Activated T-cell treated with anti-CD3 and anti-CD28 coated beads, Interleukin-2, amount 50 U/mL, for 24 hours (primary cell): ENCODE measurements around the gene PCDH12.
A peak's percentile ranks its signal among the peaks of the same experiment; 100 is the strongest.

Experiments used
- DNase-seq: peaks from one replicate; pipeline ENCODE4 v3.0.0-alpha.2; 2020
- H3K27ac Mint-ChIP-seq: 2 replicates; pipeline ENCODE4 v1.8.0; 2020; ENCODE audit warnings: mild to moderate bottlenecking, mixed read lengths
- H3K27me3 Mint-ChIP-seq: 2 replicates; pipeline ENCODE4 v1.8.0; 2020; ENCODE audit warnings: mixed read lengths
- H3K36me3 Mint-ChIP-seq: 2 replicates; pipeline ENCODE4 v1.8.0; 2020; ENCODE audit warnings: low read depth, mixed read lengths
- H3K4me1 Mint-ChIP-seq: 2 replicates; pipeline ENCODE4 v1.8.0; 2020; ENCODE audit warnings: low read depth, mixed read lengths
- H3K4me3 Mint-ChIP-seq: 2 replicates; pipeline ENCODE4 v1.8.0; 2020; ENCODE audit warnings: mild to moderate bottlenecking, moderate library complexity, mixed read lengths
- H3K9me3 Mint-ChIP-seq: 2 replicates; pipeline ENCODE4 v1.8.0; 2020; ENCODE audit warnings: mixed read lengths

Gene PCDH12

GRCh38 chr5:141976176-141976575 is 18.2 kb upstream of the PCDH12 start:
- Mint-ChIP-seq H3K27me3 (no peaks in the 10 kb centered on the region), H3K9me3 (no peaks in the 10 kb centered on the region), H3K4me1 (peaks cover 30% of the 10 kb centered on the region), H3K4me3 (no peak overlapping the region), H3K27ac (no peak overlapping the region), H3K36me3 (peaks cover 87% of the 10 kb centered on the region)
- no peak for DNase-seq

- Mint-ChIP-seq H3K9me3 (no peaks in the 10 kb centered on the region), H3K4me1 (peaks cover 45% of the 10 kb centered on the region), H3K27ac (peak overlapping the region; percentile 76), H3K27me3 (no peaks in the 10 kb centered on the region), H3K4me3 (no peak overlapping the region), H3K36me3 (peaks cover 82% of the 10 kb centered on the region)
- no peak for DNase-seq
Observed at GRCh38 chr5:141973871-141974595, 16.0 kb upstream of the PCDH12 start.

- Mint-ChIP-seq H3K27ac (peak overlapping the region; percentile 94), H3K27me3 (no peaks in the 10 kb centered on the region), H3K4me1 (peaks cover 47% of the 10 kb centered on the region), H3K36me3 (peaks cover 50% of the 10 kb centered on the region), H3K9me3 (no peaks in the 10 kb centered on the region), H3K4me3 (peak overlapping the region; percentile 91)
- no peak for DNase-seq
Observed at GRCh38 chr5:141969783-141970771, 12.1 kb upstream of the PCDH12 start.

- Mint-ChIP-seq H3K4me3 (peak within 1 kb of the TSS; percentile 91), H3K4me1 (peaks cover 36% of the 10 kb centered on the region), H3K9me3 (no peaks in the 10 kb centered on the region), H3K27me3 (no peaks in the 10 kb centered on the region), H3K27ac (peak within 1 kb of the TSS; percentile 94), H3K36me3 (peaks cover 39% of the 10 kb centered on the region)
- DNase-seq = peak; percentile 95
Observed at GRCh38 chr5:141968914-141969608, 11.1 kb upstream of the PCDH12 start, which contains the start of gene RNF14. TSS of gene RNF14 (plus strand) at chr5:141969105. CDS start at chr5:141973589, 4,484 bp downstream.

- no peak for DNase-seq
- Mint-ChIP-seq H3K4me1 (peaks cover 24% of the 10 kb centered on the region), H3K36me3 (peaks cover 19% of the 10 kb centered on the region), H3K4me3 (no peak overlapping the region), H3K9me3 (no peaks in the 10 kb centered on the region), H3K27ac (no peak overlapping the region), H3K27me3 (no peaks in the 10 kb centered on the region)
Observed at GRCh38 chr5:141966963-141967333, 8.9 kb upstream of the PCDH12 start.

- no peak for DNase-seq
- Mint-ChIP-seq H3K4me3 (no peak overlapping the region), H3K27ac (no peak overlapping the region), H3K4me1 (peaks cover 23% of the 10 kb centered on the region), H3K9me3 (no peaks in the 10 kb centered on the region), H3K36me3 (peaks cover 17% of the 10 kb centered on the region), H3K27me3 (no peaks in the 10 kb centered on the region)
Observed at GRCh38 chr5:141966275-141966962, 8.4 kb upstream of the PCDH12 start.

GRCh38 chr5:141965071-141965470 is 7.1 kb upstream of the PCDH12 start:
- Mint-ChIP-seq H3K9me3 (no peaks in the 10 kb centered on the region), H3K27ac (no peak overlapping the region), H3K36me3 (peaks cover 10% of the 10 kb centered on the region), H3K4me1 (peaks cover 28% of the 10 kb centered on the region), H3K27me3 (no peaks in the 10 kb centered on the region), H3K4me3 (no peak overlapping the region)
- no peak for DNase-seq

- Mint-ChIP-seq H3K36me3 (no peaks in the 10 kb centered on the region), H3K27ac (no peak overlapping the region), H3K27me3 (no peaks in the 10 kb centered on the region), H3K4me3 (no peak overlapping the region), H3K9me3 (no peaks in the 10 kb centered on the region), H3K4me1 (peaks cover 33% of the 10 kb centered on the region)
- no peak for DNase-seq
Observed at GRCh38 chr5:141963701-141964100, 5.7 kb upstream of the PCDH12 start.

GRCh38 chr5:141961466-141961865 is 3.5 kb upstream of the PCDH12 start:
- Mint-ChIP-seq H3K36me3 (no peaks in the 10 kb centered on the region), H3K9me3 (no peaks in the 10 kb centered on the region), H3K4me3 (no peak overlapping the region), H3K4me1 (peaks cover 41% of the 10 kb centered on the region), H3K27ac (peak overlapping the region; percentile 80), H3K27me3 (no peaks in the 10 kb centered on the region)
- DNase-seq = no peak

- peaks cover 41% of the 10 kb centered on the region for H3K4me1 Mint-ChIP-seq
- no peaks in the 10 kb centered on the region for H3K9me3 Mint-ChIP-seq
- peak overlapping the region; percentile 6 for H3K4me3 Mint-ChIP-seq
Observed at GRCh38 chr5:141960449-141961323, 2.7 kb upstream of the PCDH12 start.

GRCh38 chr5:141960018-141960417 is 2.0 kb upstream of the PCDH12 start:
- peak; percentile 48 for DNase-seq
- Mint-ChIP-seq H3K4me3 (no peak overlapping the region), H3K27me3 (no peaks in the 10 kb centered on the region), H3K4me1 (peaks cover 41% of the 10 kb centered on the region), H3K27ac (peak overlapping the region; percentile 35), H3K36me3 (no peaks in the 10 kb centered on the region), H3K9me3 (no peaks in the 10 kb centered on the region)

More at GRCh38 chr5:141960449-141961323, 2.7 kb upstream of the PCDH12 start:
- H3K36me3 Mint-ChIP-seq = no peaks in the 10 kb centered on the region
- no peaks in the 10 kb centered on the region for H3K27me3 Mint-ChIP-seq
- peak overlapping the region; percentile 80 for H3K27ac Mint-ChIP-seq
- peak; percentile 90 for DNase-seq

- DNase-seq = no peak
- H3K4me3 Mint-ChIP-seq = peak overlapping the region; percentile 64
- H3K27me3 Mint-ChIP-seq = no peaks in the 10 kb centered on the region
- peaks cover 41% of the 10 kb centered on the region for H3K4me1 Mint-ChIP-seq
- no peaks in the 10 kb centered on the region for H3K9me3 Mint-ChIP-seq
- no peaks in the 10 kb centered on the region for H3K36me3 Mint-ChIP-seq
- peak overlapping the region; percentile 69 for H3K27ac Mint-ChIP-seq
Observed at GRCh38 chr5:141958546-141959172, 657 bp upstream of the PCDH12 start.
